ENCODE measurements around the gene ARFGAP1. TPM values are rescaled to one million over a fixed set of nuclear protein-coding genes. Genes with fewer than 3 reads are reported as not detected.

The ARFGAP1 gene
- total and polyA plus RNA-seq, 10 of the 15 experiments (the other 5 are each of a cell fraction or from before 2014, with no cell fraction given), result 0.45 to 79.9 (median 30.8) TPM

DNA sequence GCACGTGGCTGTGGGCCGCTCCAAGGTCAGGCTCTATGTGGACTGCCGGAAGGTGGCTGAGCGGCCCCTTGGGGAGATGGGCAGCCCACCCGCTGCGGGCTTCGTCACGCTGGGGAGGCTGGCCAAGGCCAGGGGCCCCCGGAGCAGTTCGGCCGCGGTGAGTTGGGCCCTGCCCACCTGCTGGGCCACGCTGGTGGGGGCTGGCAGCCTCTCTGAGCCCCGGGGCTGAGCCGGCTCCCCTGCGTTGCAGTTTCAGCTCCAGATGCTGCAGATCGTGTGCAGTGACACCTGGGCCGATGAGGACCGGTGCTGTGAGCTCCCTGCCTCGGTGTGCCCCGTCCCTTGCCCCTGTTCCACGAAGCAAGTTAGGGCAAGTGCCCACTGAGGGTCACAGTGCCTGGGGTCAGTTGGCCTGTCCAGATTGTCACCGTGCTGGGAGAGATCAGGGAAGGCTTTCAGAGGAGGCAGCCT lies 47.5 kb downstream of the ARFGAP1 start:
- Histone ChIP-seq H4K20me1 (ENCODE audit: control insufficient read depth, insufficient read depth) (no peaks in the 10 kb centered on the region), H2AFZ (ENCODE audit: control insufficient read depth, low read depth, low read length) (no peak overlapping the region), H3K4me2 (ENCODE audit: control insufficient read depth, insufficient read depth) (no peak overlapping the region), H3K27ac (ENCODE audit: control insufficient read depth, insufficient read depth) (no peak overlapping the region), H3K4me3 (no peak overlapping the region), H3K9me3 (replicated peaks; ENCODE audit: control insufficient read depth, insufficient read depth, low read length) (no peaks in the 10 kb centered on the region), H3K36me3 (ENCODE audit: control insufficient read depth in 2 of 2, insufficient read depth in 2 of 2, low read length in 1 of 2) (no peaks in the 10 kb centered on the region), H3K4me1 (ENCODE audit: control insufficient read depth, insufficient read depth, low read length) (no peaks in the 10 kb centered on the region), H3K9ac (ENCODE audit: control insufficient read depth, insufficient read depth, low read length) (no peak overlapping the region), H3K27me3 (replicated peaks in 1 of 2; ENCODE audit: control insufficient read depth in 2 of 2, insufficient read depth in 2 of 2, low read length in 1 of 2) (no peaks in the 10 kb centered on the region), H3K79me2 (ENCODE audit: control insufficient read depth, insufficient read depth, low read length) (no peaks in the 10 kb centered on the region)
- in situ Hi-C loops (cut with MboI), result no loop called here
- CTCF ChIA-PET, result no interaction called here
- WGBS (ENCODE audit: insufficient coverage, insufficient replicate concordance, low lambda C conversion rate, missing lambda C conversion rate), result 53% methylated on average over 20 of the region's 23 CpGs
- DNase-seq (ENCODE audit: low read depth, low spot score), result no peak
- TF ChIP-seq ETV6 (conservative IDR thresholded peaks at IDR 0.05 in 1 of 2, IDR thresholded peaks at IDR 0.05 in 1 of 2; ENCODE audit: borderline replicate concordance in 1 of 2, low read depth in 1 of 2) (no peak), MEF2B (IDR thresholded peaks at IDR 0.05; ENCODE audit: partially characterized antibody, poor library complexity, severe bottlenecking) (no peak), EZH2 (IDR thresholded peaks at IDR 0.05; ENCODE audit: borderline replicate concordance, control insufficient read depth, low read depth, low read length) (no peak), IRF5 (IDR thresholded peaks at IDR 0.05; ENCODE audit: borderline replicate concordance) (no peak), YBX1 (IDR thresholded peaks at IDR 0.05) (no peak), ZBTB33 (IDR thresholded peaks at IDR 0.05) (no peak)
- TF ChIP-seq, protein P1, sequence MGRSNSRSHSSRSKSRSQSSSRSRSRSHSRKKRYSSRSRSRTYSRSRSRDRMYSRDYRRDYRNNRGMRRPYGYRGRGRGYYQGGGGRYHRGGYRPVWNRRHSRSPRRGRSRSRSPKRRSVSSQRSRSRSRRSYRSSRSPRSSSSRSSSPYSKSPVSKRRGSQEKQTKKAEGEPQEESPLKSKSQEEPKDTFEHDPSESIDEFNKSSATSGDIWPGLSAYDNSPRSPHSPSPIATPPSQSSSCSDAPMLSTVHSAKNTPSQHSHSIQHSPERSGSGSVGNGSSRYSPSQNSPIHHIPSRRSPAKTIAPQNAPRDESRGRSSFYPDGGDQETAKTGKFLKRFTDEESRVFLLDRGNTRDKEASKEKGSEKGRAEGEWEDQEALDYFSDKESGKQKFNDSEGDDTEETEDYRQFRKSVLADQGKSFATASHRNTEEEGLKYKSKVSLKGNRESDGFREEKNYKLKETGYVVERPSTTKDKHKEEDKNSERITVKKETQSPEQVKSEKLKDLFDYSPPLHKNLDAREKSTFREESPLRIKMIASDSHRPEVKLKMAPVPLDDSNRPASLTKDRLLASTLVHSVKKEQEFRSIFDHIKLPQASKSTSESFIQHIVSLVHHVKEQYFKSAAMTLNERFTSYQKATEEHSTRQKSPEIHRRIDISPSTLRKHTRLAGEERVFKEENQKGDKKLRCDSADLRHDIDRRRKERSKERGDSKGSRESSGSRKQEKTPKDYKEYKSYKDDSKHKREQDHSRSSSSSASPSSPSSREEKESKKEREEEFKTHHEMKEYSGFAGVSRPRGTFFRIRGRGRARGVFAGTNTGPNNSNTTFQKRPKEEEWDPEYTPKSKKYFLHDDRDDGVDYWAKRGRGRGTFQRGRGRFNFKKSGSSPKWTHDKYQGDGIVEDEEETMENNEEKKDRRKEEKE (IDR thresholded peaks at IDR 0.05), result no peak
- TF ChIP-seq, protein P2, sequence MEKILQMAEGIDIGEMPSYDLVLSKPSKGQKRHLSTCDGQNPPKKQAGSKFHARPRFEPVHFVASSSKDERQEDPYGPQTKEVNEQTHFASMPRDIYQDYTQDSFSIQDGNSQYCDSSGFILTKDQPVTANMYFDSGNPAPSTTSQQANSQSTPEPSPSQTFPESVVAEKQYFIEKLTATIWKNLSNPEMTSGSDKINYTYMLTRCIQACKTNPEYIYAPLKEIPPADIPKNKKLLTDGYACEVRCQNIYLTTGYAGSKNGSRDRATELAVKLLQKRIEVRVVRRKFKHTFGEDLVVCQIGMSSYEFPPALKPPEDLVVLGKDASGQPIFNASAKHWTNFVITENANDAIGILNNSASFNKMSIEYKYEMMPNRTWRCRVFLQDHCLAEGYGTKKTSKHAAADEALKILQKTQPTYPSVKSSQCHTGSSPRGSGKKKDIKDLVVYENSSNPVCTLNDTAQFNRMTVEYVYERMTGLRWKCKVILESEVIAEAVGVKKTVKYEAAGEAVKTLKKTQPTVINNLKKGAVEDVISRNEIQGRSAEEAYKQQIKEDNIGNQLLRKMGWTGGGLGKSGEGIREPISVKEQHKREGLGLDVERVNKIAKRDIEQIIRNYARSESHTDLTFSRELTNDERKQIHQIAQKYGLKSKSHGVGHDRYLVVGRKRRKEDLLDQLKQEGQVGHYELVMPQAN (conservative IDR thresholded peaks at IDR 0.05), result no peak
- POLR2A ChIA-PET, result no interaction called here
- intact Hi-C loops (cut with micrococcal nuclease; ENCODE audit: unreplicated experiment), result no loop called here
- RAD21 ChIA-PET (ENCODE audit: unreplicated experiment), result no interaction called here
- SMC1A ChIA-PET (ENCODE audit: uncharacterized antibody, unreplicated experiment), result no interaction called here
- no peak for ATAC-seq
- FAIRE-seq, result no peak
- BruUV-seq (replicated peaks), result no TSS peak

All from GM12878 (cell line).